Fibroblast of lung (primary cell): Measurements from ENCODE around the gene SLC24A4. TPM values are rescaled to one million over a fixed set of nuclear protein-coding genes. Genes with fewer than 3 reads are reported as not detected.

Experiments used
- DNase-seq, 2 donors: peaks; one replicate each; pipeline versions ENCODE4 v3.0.0 to v3.0.0-alpha.2; 2010; ENCODE audit warnings: low read depth in 2 of 2
- H2AFZ ChIP-seq: 2 replicates; pipeline ENCODE4 v1.5.1; 2012; ENCODE audit warnings: low read length, control low read depth, inconsistent platforms
- H3K27ac ChIP-seq: 2 replicates; pipeline ENCODE4 v1.5.1; 2011; ENCODE audit warnings: low read length, control low read depth; ENCODE audit not compliant: insufficient read depth
- H3K27me3 ChIP-seq: 2 replicates; pipeline ENCODE4 v1.5.1; 2011; ENCODE audit warnings: mild to moderate bottlenecking, low read length; ENCODE audit not compliant: control insufficient read depth, insufficient read depth
- H3K36me3 ChIP-seq: 2 replicates; pipeline ENCODE4 v1.5.1; 2011; ENCODE audit warnings: low read length; ENCODE audit not compliant: control insufficient read depth, insufficient read depth
- H3K4me1 ChIP-seq: 2 replicates; pipeline ENCODE4 v1.5.1; 2011; ENCODE audit warnings: low read length; ENCODE audit not compliant: control insufficient read depth, insufficient read depth; ENCODE audit errors: extremely low read depth
- H3K4me2 ChIP-seq: 2 replicates; pipeline ENCODE4 v1.5.1; 2011; ENCODE audit warnings: low read length, control low read depth; ENCODE audit not compliant: insufficient read depth; ENCODE audit errors: extremely low read depth
- H3K4me3 ChIP-seq, 4 experiments: fragments of 200-600 bp in 1 of 4; sonication (generic) in 1 of 4; replicated peaks in 1 of 4; 2 replicates each; pipeline ENCODE4 v1.5.1; 2011 to 2016; ENCODE audit warnings: low read length in 4 of 4, low read depth in 3 of 4, mild to moderate bottlenecking in 3 of 4, control low read depth in 2 of 4, inconsistent platforms in 1 of 4, mixed read lengths in 1 of 4; ENCODE audit not compliant: insufficient read depth in 1 of 4; ENCODE audit errors: control extremely low read depth in 1 of 4
- H3K79me2 ChIP-seq: 2 replicates; pipeline ENCODE4 v1.5.1; 2012; ENCODE audit warnings: mild to moderate bottlenecking, low read length, inconsistent platforms; ENCODE audit not compliant: control insufficient read depth, insufficient read depth
- H3K9ac ChIP-seq: 2 replicates; pipeline ENCODE4 v1.5.1; 2011; ENCODE audit warnings: mild to moderate bottlenecking, low read length, control low read depth; ENCODE audit not compliant: insufficient read depth
- H3K9me3 ChIP-seq: 2 replicates; pipeline ENCODE4 v1.5.1; 2012; ENCODE audit warnings: low read depth, low read length; ENCODE audit not compliant: control insufficient read depth, insufficient read depth
- H4K20me1 ChIP-seq: 2 replicates; pipeline ENCODE4 v1.5.1; 2011; ENCODE audit warnings: low read length; ENCODE audit not compliant: control insufficient read depth, insufficient read depth; ENCODE audit errors: extremely low read depth
- CTCF ChIP-seq, 2 donors: IDR thresholded peaks in 1 of 2; conservative IDR thresholded peaks in 1 of 2; 1 replicate in 1 of 2; 2 replicates in 1 of 2; pipeline ENCODE4 v1.5.1; 2011 to 2012; ENCODE audit warnings: low read length in 2 of 2, control low read depth in 1 of 2, inconsistent platforms in 1 of 2, low read depth in 1 of 2, mild to moderate bottlenecking in 1 of 2
- EZH2 ChIP-seq: IDR thresholded peaks from 2 replicates; pipeline ENCODE4 v1.5.1; 2012; ENCODE audit warnings: low read length, control low read depth, mild to moderate bottlenecking; ENCODE audit errors: missing control alignments
- polyA plus RNA-seq, 2 donors: library from polyadenylated mRNA; depleted of rRNA in 1 of 2; stranded (reverse) in 1 of 2; unstranded in 1 of 2; fragments of >200 nt; gene quantifications; 2 replicates each; pipeline ENCODE4 v1.2.1, GENCODE V29; 2011 to 2012; ENCODE audit warnings: missing spikeins in 1 of 2
- total RNA-seq: library from RNA; depleted of rRNA; stranded (reverse); fragments of >200 nt; gene quantifications from 2 replicates; pipeline ENCODE4 v1.2.1, GENCODE V29; 2014

Gene SLC24A4
- total and polyA plus RNA-seq, 2 donors (not counting 1 experiment from before 2014, with no cell fraction given) = 0.03 TPM; not detected in 1

GRCh38 chr14:92450351-92451070, 127.5 kb downstream of the SLC24A4 start:
- Histone ChIP-seq H3K4me2 (no peak overlapping the region), H3K36me3 (no peaks in the 10 kb centered on the region), H3K4me1 (no peaks in the 10 kb centered on the region), H2AFZ (no peak overlapping the region), H4K20me1 (no peaks in the 10 kb centered on the region), H3K4me3 (no peak overlapping the region), H3K9me3 (no peaks in the 10 kb centered on the region), H3K79me2 (no peaks in the 10 kb centered on the region), H3K27ac (no peak overlapping the region), H3K9ac (no peak overlapping the region), H3K27me3 (no peaks in the 10 kb centered on the region)
- no peak for DNase-seq
- TF ChIP-seq EZH2 = no peak
- no peak for TF ChIP-seq CTCF (conservative IDR thresholded peaks at IDR 0.05 in 1 of 2, IDR thresholded peaks at IDR 0.05 in 1 of 2; ENCODE audit: low read depth in 1 of 2, low read length in 2 of 2)

GRCh38 chr14:92451245-92451644, 128.3 kb downstream of the SLC24A4 start:
- Histone ChIP-seq H3K9ac (no peak overlapping the region), H3K27ac (no peak overlapping the region), H3K4me1 (no peaks in the 10 kb centered on the region), H3K27me3 (no peaks in the 10 kb centered on the region), H3K79me2 (no peaks in the 10 kb centered on the region), H3K36me3 (no peaks in the 10 kb centered on the region), H2AFZ (no peak overlapping the region), H3K9me3 (no peaks in the 10 kb centered on the region), H3K4me2 (no peak overlapping the region), H3K4me3 (no peak overlapping the region), H4K20me1 (no peaks in the 10 kb centered on the region)
- TF ChIP-seq CTCF (conservative IDR thresholded peaks at IDR 0.05 in 1 of 2, IDR thresholded peaks at IDR 0.05 in 1 of 2; ENCODE audit: low read depth in 1 of 2, low read length in 2 of 2) (no peak), EZH2 (no peak)
- DNase-seq = no peak

GRCh38 chr14:92451755-92452154, 128.8 kb downstream of the SLC24A4 start:
- H3K4me2 ChIP-seq = no peak overlapping the region
- TF ChIP-seq EZH2 (no peak), CTCF (conservative IDR thresholded peaks at IDR 0.05 in 1 of 2, IDR thresholded peaks at IDR 0.05 in 1 of 2; ENCODE audit: low read depth in 1 of 2, low read length in 2 of 2) (no peak)
- no peak for DNase-seq
- no peaks in the 10 kb centered on the region for H3K27me3 ChIP-seq
- H3K4me1 ChIP-seq = no peaks in the 10 kb centered on the region
- H3K27ac ChIP-seq = no peak overlapping the region
- H3K79me2 ChIP-seq = no peaks in the 10 kb centered on the region
- no peak overlapping the region for H3K4me3 ChIP-seq
- H3K9me3 ChIP-seq = no peaks in the 10 kb centered on the region
- no peak overlapping the region for H3K9ac ChIP-seq
- H4K20me1 ChIP-seq = no peaks in the 10 kb centered on the region
- no peak overlapping the region for H2AFZ ChIP-seq
- H3K36me3 ChIP-seq = no peaks in the 10 kb centered on the region
